ENCODE measurements around the gene DYNLT4.
A peak's percentile ranks its signal among the peaks of the same experiment; 100 is the strongest.
"Not testable (repeated sequence)": the region's sequence is repeated elsewhere in the genome, so short reads cannot be mapped to it uniquely, and the experiment has no call there.

Gene DYNLT4

GRCh38 chr1:44806704-44807363, at the start of gene DYNLT4:
DYNLT4 (minus strand) TSS chr1:44807351; CDS start chr1:44806668, 683 bp downstream.
- no peak for DNase-seq

GRCh38 chr1:44855742-44856141, 48.6 kb upstream of the DYNLT4 start:
- DNase-seq, result no peak

- no peak for DNase-seq
Observed at GRCh38 chr1:44854970-44855369, 47.8 kb upstream of the DYNLT4 start.

- DNase-seq, result no peak
Observed at GRCh38 chr1:44853201-44853600, 46.0 kb upstream of the DYNLT4 start.

GRCh38 chr1:44851308-44851707, 44.2 kb upstream of the DYNLT4 start:
- DNase-seq, result no peak

- no peak for DNase-seq
Observed at GRCh38 chr1:44849575-44850132, 42.5 kb upstream of the DYNLT4 start.

GRCh38 chr1:44848456-44849181, 41.5 kb upstream of the DYNLT4 start:
- DNase-seq, result no peak

- no peak for DNase-seq
Observed at GRCh38 chr1:44847845-44848244, 40.7 kb upstream of the DYNLT4 start.

GRCh38 chr1:44846985-44847384, 39.8 kb upstream of the DYNLT4 start:
- no peak for DNase-seq

- DNase-seq, result peak; percentile 35
Observed at GRCh38 chr1:44842862-44843655, 35.9 kb upstream of the DYNLT4 start, which contains the start of gene PTCH2. PTCH2 (minus strand) TSS chr1:44843253; CDS start chr1:44842932, 321 bp downstream.

GRCh38 chr1:44842486-44842861, 35.3 kb upstream of the DYNLT4 start:
- DNase-seq, result no peak

GRCh38 chr1:44839576-44839975, 32.4 kb upstream of the DYNLT4 start:
- DNase-seq, result peak; percentile 54

- DNase-seq, result not testable (repeated sequence)
Observed at GRCh38 chr1:44838294-44838693, 31.1 kb upstream of the DYNLT4 start.

- DNase-seq, result peak; percentile 48
Observed at GRCh38 chr1:44835738-44836675, 28.9 kb upstream of the DYNLT4 start.

- DNase-seq, result no peak
Observed at GRCh38 chr1:44834328-44834727, 27.2 kb upstream of the DYNLT4 start.

GRCh38 chr1:44832056-44832705, 25.0 kb upstream of the DYNLT4 start:
- DNase-seq, result no peak

GRCh38 chr1:44831516-44831915, 24.4 kb upstream of the DYNLT4 start:
- DNase-seq, result no peak

GRCh38 chr1:44830900-44831304, 23.8 kb upstream of the DYNLT4 start:
- DNase-seq, result no peak

- DNase-seq, result no peak
Observed at GRCh38 chr1:44829506-44830384, 22.6 kb upstream of the DYNLT4 start.

- DNase-seq, result no peak
Observed at GRCh38 chr1:44828841-44829440, 21.8 kb upstream of the DYNLT4 start.
